Vagina (tissue), 2 donors: Measurements from ENCODE around the gene BCDIN3D.

Experiments
- CTCF ChIP-seq, 3 experiments: fragments of 450-650 bp in 2 of 3; fragments of 200-600 bp in 1 of 3; sonication (generic) in 1 of 3; IDR thresholded peaks; one replicate each; pipeline ENCODE4 v1.5.1; 2017 to 2019; ENCODE audit warnings: antibody characterized with exemption in 3 of 3, mild to moderate bottlenecking in 2 of 3, moderate library complexity in 2 of 3
- POLR2A ChIP-seq, 2 donors: fragments of 450-650 bp; IDR thresholded peaks; one replicate each; pipeline ENCODE4 v1.6.1; 2017; ENCODE audit warnings: antibody characterized with exemption in 2 of 2, mild to moderate bottlenecking in 2 of 2, moderate library complexity in 2 of 2
- POLR2AphosphoS5 ChIP-seq, 2 donors: sonication (generic); formaldehyde crosslinking; IDR thresholded peaks; one replicate each; pipeline ENCODE4 v1.9.0; 2017; ENCODE audit warnings: antibody characterized with exemption in 2 of 2, mild to moderate bottlenecking in 2 of 2, low read depth in 1 of 2; ENCODE audit not compliant: insufficient read depth in 1 of 2

DNA sequence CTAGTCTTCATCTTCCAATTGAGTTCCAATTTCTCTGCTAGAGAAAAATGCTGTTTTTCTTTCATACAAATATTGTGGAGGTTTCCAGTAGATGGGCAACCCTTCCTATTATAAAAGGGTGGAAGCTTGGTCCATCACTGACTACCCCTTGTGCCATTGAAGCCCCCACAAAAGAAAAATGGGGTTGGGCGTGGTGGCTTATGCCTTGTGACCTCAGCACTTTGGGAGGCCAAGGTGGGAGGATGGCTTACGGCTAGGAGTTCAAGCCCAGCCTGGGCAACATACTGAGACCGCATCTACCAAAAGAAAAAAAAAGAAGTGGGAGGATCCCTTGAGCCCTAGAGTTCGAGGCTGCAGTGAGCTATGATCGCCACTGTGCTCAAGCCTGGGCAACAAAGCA, 37.5 kb downstream of the BCDIN3D start:
- TF ChIP-seq POLR2AphosphoS5 (IDR thresholded peaks at IDR 0.05; ENCODE audit: insufficient read depth in 1 of 2, low read depth in 1 of 2), result no peak
- no peak for TF ChIP-seq CTCF (IDR thresholded peaks at IDR 0.05)
- no peak for TF ChIP-seq POLR2A (IDR thresholded peaks at IDR 0.05)
